Ishikawa (cell line): ENCODE results near the gene FDXACB1.

Experiments used
- CEBPB ChIP-seq: IDR thresholded peaks from 2 replicates; pipeline ENCODE4 v1.6.1; 2012
- CREB1 ChIP-seq: IDR thresholded peaks from 2 replicates; pipeline ENCODE4 v1.6.1; 2012; ENCODE audit warnings: low read depth
- EGR1 ChIP-seq: IDR thresholded peaks from 2 replicates; pipeline ENCODE4 v1.6.1; 2012
- EP300 ChIP-seq: IDR thresholded peaks from 2 replicates; pipeline ENCODE4 v1.6.1; 2012; ENCODE audit warnings: borderline replicate concordance
- FOXM1 ChIP-seq: IDR thresholded peaks from 2 replicates; pipeline ENCODE4 v1.6.1; 2012; ENCODE audit warnings: low read depth, borderline replicate concordance
- NFIC ChIP-seq: IDR thresholded peaks from 2 replicates; pipeline ENCODE4 v1.6.1; 2012
- RAD21 ChIP-seq: IDR thresholded peaks from 2 replicates; pipeline ENCODE4 v1.6.1; 2012; ENCODE audit warnings: low read depth
- TAF1 ChIP-seq: IDR thresholded peaks from 2 replicates; pipeline ENCODE4 v1.6.1; 2012; ENCODE audit warnings: low read depth, mild to moderate bottlenecking
- TCF12 ChIP-seq: IDR thresholded peaks from 2 replicates; pipeline ENCODE4 v1.6.1; 2012; ENCODE audit warnings: low read depth
- TEAD4 ChIP-seq: IDR thresholded peaks from 2 replicates; pipeline ENCODE4 v1.6.1; 2012
- YY1 ChIP-seq: IDR thresholded peaks from 2 replicates; pipeline ENCODE4 v1.6.1; 2012; ENCODE audit warnings: low read depth
- ZBTB7A ChIP-seq: IDR thresholded peaks from 2 replicates; pipeline ENCODE4 v1.6.1; 2012; ENCODE audit warnings: low read depth
- TF ChIP-seq, protein P1 (sequence below): IDR thresholded peaks from 2 replicates; pipeline ENCODE4 v1.6.1; 2012
- TF ChIP-seq, protein P2 (sequence below): IDR thresholded peaks from 2 replicates; pipeline ENCODE4 v1.6.1; 2012
- TF ChIP-seq, protein P3 (sequence below): IDR thresholded peaks from 2 replicates; pipeline ENCODE4 v1.6.1; 2012; ENCODE audit warnings: low read depth, mild to moderate bottlenecking

Gene FDXACB1

DNA sequence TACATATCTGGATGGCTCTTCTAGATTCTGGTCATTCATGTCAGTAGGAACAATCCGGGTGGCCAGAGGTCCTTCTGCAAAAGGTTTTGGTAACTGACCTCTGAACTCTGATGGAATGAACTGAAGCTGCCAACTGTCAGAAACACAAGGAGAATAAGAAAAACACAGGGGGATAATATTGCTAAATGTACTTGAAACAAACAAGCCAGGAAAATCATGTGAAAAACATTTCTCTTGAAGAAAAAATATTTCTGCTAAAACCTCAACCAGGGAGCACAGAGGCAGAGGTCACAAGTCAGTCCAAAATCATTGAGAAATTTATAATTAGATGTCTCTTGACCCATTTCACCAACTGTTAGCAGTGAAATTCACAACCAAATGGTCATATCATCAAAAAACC, 42.8 kb downstream of the FDXACB1 start:
- TF ChIP-seq EP300 (no peak), ZBTB7A (no peak)
- TF ChIP-seq, protein P1, sequence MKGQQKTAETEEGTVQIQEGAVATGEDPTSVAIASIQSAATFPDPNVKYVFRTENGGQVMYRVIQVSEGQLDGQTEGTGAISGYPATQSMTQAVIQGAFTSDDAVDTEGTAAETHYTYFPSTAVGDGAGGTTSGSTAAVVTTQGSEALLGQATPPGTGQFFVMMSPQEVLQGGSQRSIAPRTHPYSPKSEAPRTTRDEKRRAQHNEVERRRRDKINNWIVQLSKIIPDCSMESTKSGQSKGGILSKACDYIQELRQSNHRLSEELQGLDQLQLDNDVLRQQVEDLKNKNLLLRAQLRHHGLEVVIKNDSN: no peak
- TF ChIP-seq, protein P2, sequence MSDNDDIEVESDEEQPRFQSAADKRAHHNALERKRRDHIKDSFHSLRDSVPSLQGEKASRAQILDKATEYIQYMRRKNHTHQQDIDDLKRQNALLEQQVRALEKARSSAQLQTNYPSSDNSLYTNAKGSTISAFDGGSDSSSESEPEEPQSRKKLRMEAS: no peak

DNA sequence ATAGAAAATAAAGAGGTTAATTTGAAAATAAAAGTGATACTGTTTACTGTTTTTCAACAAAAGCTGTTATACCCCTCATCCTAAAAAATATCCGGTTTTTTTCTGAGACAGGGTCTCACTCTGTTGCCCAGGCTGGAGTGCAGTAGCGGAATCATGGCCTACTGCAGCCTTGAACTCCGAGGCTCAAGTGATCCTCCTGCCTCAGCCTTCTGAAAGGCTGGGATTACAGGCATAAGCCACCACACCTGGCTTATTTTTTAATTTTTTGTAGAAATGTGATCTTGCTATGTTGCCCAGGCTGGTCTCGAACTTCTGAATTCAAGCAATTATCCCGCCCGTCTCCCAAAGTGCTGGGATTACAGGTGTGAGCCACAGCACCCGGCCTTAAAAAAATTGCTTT, 43.3 kb downstream of the FDXACB1 start:
- TF ChIP-seq RAD21 (no peak), NFIC (no peak), TEAD4 (no peak), CEBPB (no peak), EGR1 (no peak), EP300 (no peak), FOXM1 (no peak), CREB1 (no peak), TAF1 (no peak), YY1 (no peak), TCF12 (no peak), ZBTB7A (no peak)
- TF ChIP-seq, protein P1: no peak
- TF ChIP-seq, protein P3, sequence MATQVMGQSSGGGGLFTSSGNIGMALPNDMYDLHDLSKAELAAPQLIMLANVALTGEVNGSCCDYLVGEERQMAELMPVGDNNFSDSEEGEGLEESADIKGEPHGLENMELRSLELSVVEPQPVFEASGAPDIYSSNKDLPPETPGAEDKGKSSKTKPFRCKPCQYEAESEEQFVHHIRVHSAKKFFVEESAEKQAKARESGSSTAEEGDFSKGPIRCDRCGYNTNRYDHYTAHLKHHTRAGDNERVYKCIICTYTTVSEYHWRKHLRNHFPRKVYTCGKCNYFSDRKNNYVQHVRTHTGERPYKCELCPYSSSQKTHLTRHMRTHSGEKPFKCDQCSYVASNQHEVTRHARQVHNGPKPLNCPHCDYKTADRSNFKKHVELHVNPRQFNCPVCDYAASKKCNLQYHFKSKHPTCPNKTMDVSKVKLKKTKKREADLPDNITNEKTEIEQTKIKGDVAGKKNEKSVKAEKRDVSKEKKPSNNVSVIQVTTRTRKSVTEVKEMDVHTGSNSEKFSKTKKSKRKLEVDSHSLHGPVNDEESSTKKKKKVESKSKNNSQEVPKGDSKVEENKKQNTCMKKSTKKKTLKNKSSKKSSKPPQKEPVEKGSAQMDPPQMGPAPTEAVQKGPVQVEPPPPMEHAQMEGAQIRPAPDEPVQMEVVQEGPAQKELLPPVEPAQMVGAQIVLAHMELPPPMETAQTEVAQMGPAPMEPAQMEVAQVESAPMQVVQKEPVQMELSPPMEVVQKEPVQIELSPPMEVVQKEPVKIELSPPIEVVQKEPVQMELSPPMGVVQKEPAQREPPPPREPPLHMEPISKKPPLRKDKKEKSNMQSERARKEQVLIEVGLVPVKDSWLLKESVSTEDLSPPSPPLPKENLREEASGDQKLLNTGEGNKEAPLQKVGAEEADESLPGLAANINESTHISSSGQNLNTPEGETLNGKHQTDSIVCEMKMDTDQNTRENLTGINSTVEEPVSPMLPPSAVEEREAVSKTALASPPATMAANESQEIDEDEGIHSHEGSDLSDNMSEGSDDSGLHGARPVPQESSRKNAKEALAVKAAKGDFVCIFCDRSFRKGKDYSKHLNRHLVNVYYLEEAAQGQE: no peak
- TF ChIP-seq, protein P2: no peak

DNA sequence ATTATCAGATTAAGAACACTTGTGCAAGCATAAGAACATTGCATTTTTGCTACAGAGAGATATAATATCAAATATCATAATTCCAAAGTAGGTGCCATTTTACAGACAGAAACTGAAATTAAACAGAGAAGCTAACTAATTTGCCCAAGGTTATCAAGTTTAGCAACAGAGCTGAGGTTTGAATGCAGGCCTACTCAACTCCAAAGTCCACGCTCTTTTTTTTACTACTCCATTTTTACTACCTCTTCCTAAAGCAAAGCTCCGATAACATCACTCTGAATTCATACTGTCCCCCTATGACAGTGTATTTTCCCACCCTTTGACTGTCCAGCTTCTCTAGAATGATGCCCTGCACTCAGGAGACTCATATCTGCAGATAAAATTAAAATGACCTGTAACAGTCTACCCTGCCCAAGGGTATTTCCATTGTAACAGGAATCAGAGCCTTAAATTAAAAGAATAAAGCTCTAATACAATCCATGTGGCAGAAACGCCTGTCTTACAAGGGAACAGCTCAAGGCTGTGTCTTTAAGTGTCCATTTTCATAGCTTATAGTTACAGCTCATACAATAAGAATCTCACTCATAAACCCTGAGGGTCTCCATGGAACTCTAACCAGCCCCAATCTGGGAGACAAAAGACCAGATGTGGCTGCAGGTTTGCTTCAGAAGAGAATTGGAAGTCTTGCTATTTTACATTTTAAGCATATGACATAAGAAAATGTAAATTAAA, 44.4 kb downstream of the FDXACB1 start:
- TF ChIP-seq TCF12: no peak

DNA sequence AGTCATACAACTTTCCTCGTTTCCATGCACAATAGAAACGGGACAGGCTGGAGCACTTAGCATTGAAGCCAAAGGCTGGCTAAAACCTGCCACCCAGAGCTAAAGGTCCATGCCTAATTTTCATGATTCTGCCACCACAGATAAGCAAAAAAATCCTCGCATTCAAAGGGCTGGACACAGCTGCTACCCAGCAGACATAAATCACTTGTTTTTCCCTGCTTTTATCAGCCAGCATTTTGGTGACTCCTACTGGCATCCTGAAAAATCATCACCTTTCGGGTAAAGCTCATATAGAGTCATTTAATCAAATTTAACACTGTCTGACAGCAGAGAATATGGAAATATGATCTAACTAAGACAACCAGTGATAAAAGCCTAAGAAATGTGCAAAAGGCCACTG, 45.4 kb downstream of the FDXACB1 start:
- peak; percentile 37 for TF ChIP-seq RAD21
- TF ChIP-seq TEAD4: no peak
- no peak for TF ChIP-seq TAF1

DNA sequence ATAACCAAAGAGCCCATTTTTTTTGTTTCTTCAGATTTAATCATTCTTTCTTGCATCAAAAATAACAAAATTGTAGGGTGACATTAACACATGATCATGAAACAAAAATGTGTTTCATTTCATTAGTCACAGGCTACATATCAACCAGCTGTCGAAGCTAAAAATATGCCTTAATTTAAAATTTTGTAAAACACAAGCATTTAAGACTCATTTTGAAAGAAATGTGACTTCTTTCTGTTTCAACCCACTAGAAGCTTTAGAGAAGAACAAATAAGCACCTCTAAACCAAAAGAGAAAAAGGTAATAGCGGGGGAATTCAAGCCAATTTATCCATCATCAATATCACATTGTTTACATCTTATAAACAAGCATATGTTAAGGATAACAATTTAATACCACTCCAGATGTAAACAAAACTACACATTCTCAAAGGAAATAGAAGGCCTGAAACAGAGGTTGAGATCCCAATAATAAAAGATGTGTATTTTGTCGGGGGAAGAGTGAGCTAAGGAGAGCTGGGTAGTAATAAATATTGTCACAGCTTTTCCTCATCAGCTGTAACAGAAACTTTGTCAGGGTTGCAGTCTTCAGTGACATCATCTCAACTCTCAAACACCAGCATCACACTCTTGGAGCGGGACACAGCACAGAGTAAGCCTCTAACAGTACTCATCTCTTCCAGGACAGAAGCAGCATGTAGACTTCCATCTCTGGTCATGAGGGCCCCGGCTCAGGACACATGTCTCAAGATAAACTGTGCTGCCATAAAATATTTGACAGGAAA, 49.6 kb downstream of the FDXACB1 start:
- no peak for TF ChIP-seq EP300
- no peak for TF ChIP-seq CREB1
- TF ChIP-seq ZBTB7A: no peak
- TF ChIP-seq TEAD4: no peak
- no peak for TF ChIP-seq RAD21
- TF ChIP-seq, protein P2: no peak
- no peak for TF ChIP-seq FOXM1
- TF ChIP-seq, protein P3: no peak
- TF ChIP-seq, protein P1: no peak
- no peak for TF ChIP-seq TCF12
- TF ChIP-seq NFIC: no peak
